Left lung (tissue), 14 donors: Measurements from ENCODE around the gene POLR2C. TPM values are rescaled to one million over a fixed set of nuclear protein-coding genes. Genes with fewer than 3 reads are reported as not detected.

ENCODE experiments used
- ATAC-seq: fragments of 200-7000 bp; cut with Tn5 transposase; one replicate; pipeline ENCODE4 v1.9.1; 2020; ENCODE audit warnings: moderate library complexity
- DNase-seq, 4 donors: peaks; one replicate each; pipeline ENCODE4 v3.0.0-alpha.2; 2013 to 2020
- H3K27ac ChIP-seq, 2 donors: fragments of 200-600 bp; sonication (generic) in 1 of 2; one replicate each; pipeline versions ENCODE4 v1.5.0 to v1.8.0; 2020 to 2021
- H3K27me3 ChIP-seq, 2 donors: fragments of 200-600 bp; sonication (generic) in 1 of 2; one replicate each; pipeline versions ENCODE4 v1.5.0 to v1.8.0; 2020 to 2021
- H3K36me3 ChIP-seq, 2 donors: fragments of 200-600 bp; sonication (generic) in 1 of 2; one replicate each; pipeline versions ENCODE4 v1.5.0 to v1.8.0; 2020 to 2021
- H3K4me1 ChIP-seq, 2 donors: fragments of 200-600 bp; one replicate each; pipeline ENCODE4 v1.8.0; 2021
- H3K4me3 ChIP-seq, 2 donors: fragments of 200-600 bp; sonication (generic) in 1 of 2; one replicate each; pipeline versions ENCODE4 v1.5.0 to v1.8.0; 2020 to 2021; ENCODE audit warnings: mild to moderate bottlenecking in 1 of 2
- H3K9me3 ChIP-seq, 2 donors: fragments of 200-600 bp; sonication (generic) in 1 of 2; one replicate each; pipeline versions ENCODE4 v1.5.0 to v1.8.0; 2020 to 2021
- intact Hi-C, 2 donors: fragments of 100-400 bp; cut with DNase I; formaldehyde crosslinking; loops; one replicate each; pipeline versions ENCODE4 v1.11.2 to v1.14.2; 2022
- long read RNA-seq, 12 donors: library from polyadenylated mRNA in 2 of 12; unstranded in 2 of 12; transcript quantifications; one replicate each; pipeline ENCODE4 v2.0.0 and lab custom pipeline, GENCODE V29; 2019 to 2026
- polyA plus RNA-seq, 6 donors: library from polyadenylated mRNA; unstranded; fragments of 120-200 nt; gene quantifications; one replicate each; pipeline ENCODE4 v1.2.1, GENCODE V29; 2013; ENCODE audit not compliant: insufficient read length in 6 of 6
- total RNA-seq, 2 donors: library from RNA; stranded (reverse); fragmentation: NEBNext Ultra II Directional; extraction: Animal tissue kit (Norgen Biotek cat#: 25700); gene quantifications; one replicate each; pipeline ENCODE4 v1.2.1, GENCODE V29; 2021
- TF ChIP-seq, protein P1 (sequence below), 2 donors: fragments of 200-600 bp; sonication (generic) in 1 of 2; IDR thresholded peaks; one replicate each; pipeline versions ENCODE4 v1.5.0 to v1.8.0; 2021; ENCODE audit warnings: antibody characterized with exemption in 2 of 2
- donor health status: DM: no; HTN: yes; CAD: no.
- donor health status: DM: no; HTN: no; CAD: no.

The POLR2C gene
- total RNA-seq (10 to 100 TPM; 76.5 to 85.2 TPM), polyA plus RNA-seq (10 to 100 TPM; 71.0 to 85.9 (median 81.9) TPM)
- long read RNA-seq, donor 1, transcript POLR2C-201 (9 exons, 2,057 nt): major isoform, 41 of 192 reads
- long read RNA-seq, donor 1, partial matches to known transcripts: 135 of 192 reads
- long read RNA-seq, donor 1, other reads (novel, unspliced or antisense): 13 of 192 reads
- long read RNA-seq, donor 2, transcript POLR2C-201 (9 exons, 2,057 nt): major isoform, 31 of 55 reads
- long read RNA-seq, donor 2, partial matches to known transcripts: 21 of 55 reads
- long read RNA-seq, donor 2, other reads (novel, unspliced or antisense): 0 of 55 reads
- long read RNA-seq, donor 3, transcript POLR2C-201 (9 exons, 2,057 nt): major isoform, 33 of 37 reads
- long read RNA-seq, donor 3, partial matches to known transcripts: 0 of 37 reads
- long read RNA-seq, donor 3, other reads (novel, unspliced or antisense): 0 of 37 reads
- long read RNA-seq, donor 4, transcript POLR2C-201 (9 exons, 2,057 nt): major isoform, 59 of 69 reads
- long read RNA-seq, donor 4, partial matches to known transcripts: 4 of 69 reads
- long read RNA-seq, donor 4, other reads (novel, unspliced or antisense): 5 of 69 reads
- long read RNA-seq, donor 5, transcript POLR2C-201 (9 exons, 2,057 nt): major isoform, 37 of 137 reads
- long read RNA-seq, donor 5, partial matches to known transcripts: 94 of 137 reads
- long read RNA-seq, donor 5, other reads (novel, unspliced or antisense): 6 of 137 reads
- long read RNA-seq, donor 6, transcript POLR2C-201 (9 exons, 2,057 nt): major isoform, 49 of 52 reads
- long read RNA-seq, donor 6, partial matches to known transcripts: 0 of 52 reads
- long read RNA-seq, donor 6, other reads (novel, unspliced or antisense): 0 of 52 reads
- long read RNA-seq, donor 7, transcript POLR2C-201 (9 exons, 2,057 nt): major isoform, 20 of 70 reads
- long read RNA-seq, donor 7, partial matches to known transcripts: 48 of 70 reads
- long read RNA-seq, donor 7, other reads (novel, unspliced or antisense): 0 of 70 reads
- long read RNA-seq, donor 8, transcript POLR2C-201 (9 exons, 2,057 nt): major isoform, 31 of 37 reads
- long read RNA-seq, donor 8, partial matches to known transcripts: 0 of 37 reads
- long read RNA-seq, donor 8, other reads (novel, unspliced or antisense): 0 of 37 reads
- long read RNA-seq, donor 9: 0 reads
- long read RNA-seq, donor 10, transcript POLR2C-201 (9 exons, 2,057 nt): major isoform, 120 of 130 reads
- long read RNA-seq, donor 10, partial matches to known transcripts: 1 of 130 reads
- long read RNA-seq, donor 10, other reads (novel, unspliced or antisense): 5 of 130 reads
- long read RNA-seq, donor 11: 0 reads
- long read RNA-seq, donor 12, transcript POLR2C-201 (9 exons, 2,057 nt): major isoform, 31 of 34 reads
- long read RNA-seq, donor 12, partial matches to known transcripts: 0 of 34 reads
- long read RNA-seq, donor 12, other reads (novel, unspliced or antisense): 0 of 34 reads

DNA sequence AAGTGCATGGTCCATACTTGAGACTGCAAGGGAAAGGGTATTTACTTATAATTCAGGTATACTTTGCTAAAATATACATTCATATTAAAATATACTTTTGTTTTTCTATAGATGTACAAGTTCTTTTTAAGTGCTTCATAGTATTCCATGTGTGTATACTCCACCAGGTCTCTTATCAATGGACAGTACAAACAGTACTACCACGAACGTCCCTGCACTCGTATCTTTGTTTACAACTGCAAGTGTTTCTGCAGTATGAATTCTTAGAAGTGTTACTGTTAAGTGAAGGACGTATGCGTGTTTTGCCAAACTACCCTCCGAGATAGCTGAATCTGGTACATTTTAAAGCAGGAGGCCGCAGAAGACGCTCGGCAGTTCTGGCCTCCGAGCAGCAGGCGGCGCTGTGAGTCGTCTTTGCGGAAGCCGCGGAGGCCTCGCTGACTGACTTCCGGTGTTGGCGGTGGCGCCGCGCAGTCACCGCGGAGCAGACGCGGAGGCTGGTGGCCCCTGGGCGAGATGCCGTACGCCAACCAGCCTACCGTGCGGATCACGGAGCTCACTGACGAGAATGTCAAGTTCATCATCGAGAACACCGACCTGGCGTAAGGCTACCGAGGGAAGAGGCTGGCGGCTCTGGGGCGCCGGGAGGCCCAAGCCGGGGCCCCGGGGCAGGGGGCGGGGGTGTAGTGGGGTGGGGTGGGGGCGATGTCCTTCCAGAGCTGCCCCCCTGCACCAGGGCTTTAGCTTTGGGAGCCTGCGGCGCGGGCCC lies at the start of gene POLR2C:
POLR2C (plus strand) TSS at position 471 of the 769 bp plus-strand sequence; CDS start at position 517, 46 bp downstream.
- H3K27me3 ChIP-seq: no peaks in the 10 kb centered on the region
- peaks cover 11 to 30% of the 10 kb centered on the region in 2 donors for H3K4me1 ChIP-seq
- peak; percentile 94 for ATAC-seq
- TF ChIP-seq, protein P1, sequence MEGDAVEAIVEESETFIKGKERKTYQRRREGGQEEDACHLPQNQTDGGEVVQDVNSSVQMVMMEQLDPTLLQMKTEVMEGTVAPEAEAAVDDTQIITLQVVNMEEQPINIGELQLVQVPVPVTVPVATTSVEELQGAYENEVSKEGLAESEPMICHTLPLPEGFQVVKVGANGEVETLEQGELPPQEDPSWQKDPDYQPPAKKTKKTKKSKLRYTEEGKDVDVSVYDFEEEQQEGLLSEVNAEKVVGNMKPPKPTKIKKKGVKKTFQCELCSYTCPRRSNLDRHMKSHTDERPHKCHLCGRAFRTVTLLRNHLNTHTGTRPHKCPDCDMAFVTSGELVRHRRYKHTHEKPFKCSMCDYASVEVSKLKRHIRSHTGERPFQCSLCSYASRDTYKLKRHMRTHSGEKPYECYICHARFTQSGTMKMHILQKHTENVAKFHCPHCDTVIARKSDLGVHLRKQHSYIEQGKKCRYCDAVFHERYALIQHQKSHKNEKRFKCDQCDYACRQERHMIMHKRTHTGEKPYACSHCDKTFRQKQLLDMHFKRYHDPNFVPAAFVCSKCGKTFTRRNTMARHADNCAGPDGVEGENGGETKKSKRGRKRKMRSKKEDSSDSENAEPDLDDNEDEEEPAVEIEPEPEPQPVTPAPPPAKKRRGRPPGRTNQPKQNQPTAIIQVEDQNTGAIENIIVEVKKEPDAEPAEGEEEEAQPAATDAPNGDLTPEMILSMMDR (IDR thresholded peaks at IDR 0.05): peak; percentile 93 to 99
- H3K4me3 ChIP-seq: peak within 1 kb of the TSS; percentile 94 to 96
- intact Hi-C loops: loop anchor here in 1 of 2 donors (5.0 kb wide), 1 partner anchor 55 kb away; no protein-coding TSS in a partner anchor
- no peaks in the 10 kb centered on the region for H3K9me3 ChIP-seq
- peaks cover 0 to 68% of the 10 kb centered on the region in 2 donors for H3K36me3 ChIP-seq
- H3K27ac ChIP-seq: peak within 1 kb of the TSS; percentile 71 to 86
- peak; percentile 77 to 98 (median 90) for DNase-seq

DNA sequence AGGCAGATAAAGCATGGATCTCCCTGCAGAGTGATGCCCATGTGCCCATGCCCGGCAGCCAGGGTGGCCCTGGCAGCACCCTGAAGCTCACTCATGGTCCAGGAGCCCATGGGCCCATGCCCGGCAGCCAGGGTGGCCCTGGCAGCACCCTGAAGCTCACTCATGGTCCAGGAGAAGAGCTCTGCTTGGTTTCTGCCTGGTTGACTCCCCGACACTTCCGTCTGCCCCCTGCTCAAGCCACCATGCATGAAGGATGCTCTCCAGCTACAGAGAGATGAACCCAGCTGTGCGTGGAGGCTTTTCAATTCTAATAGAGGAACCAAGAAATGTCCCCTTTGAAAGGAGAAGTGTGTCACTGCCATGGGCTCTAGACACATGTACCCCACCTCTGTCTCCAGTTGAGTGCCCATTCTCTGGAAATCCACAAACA lies 49.2 kb upstream of the POLR2C start:
- Histone ChIP-seq H3K4me1 (peaks cover 6 to 30% of the 10 kb centered on the region in 2 donors), H3K27ac (no peak overlapping the region), H3K27me3 (no peaks in the 10 kb centered on the region), H3K36me3 (no peaks in the 10 kb centered on the region), H3K4me3 (no peak overlapping the region), H3K9me3 (no peaks in the 10 kb centered on the region)
- ATAC-seq (no peak), DNase-seq (no peak)
- TF ChIP-seq, protein P1 (IDR thresholded peaks at IDR 0.05): no peak
- intact Hi-C loops: loop anchor here in 1 of 2 donors (10.0 kb wide), 1 partner anchor 109 kb away; no protein-coding TSS in a partner anchor

DNA sequence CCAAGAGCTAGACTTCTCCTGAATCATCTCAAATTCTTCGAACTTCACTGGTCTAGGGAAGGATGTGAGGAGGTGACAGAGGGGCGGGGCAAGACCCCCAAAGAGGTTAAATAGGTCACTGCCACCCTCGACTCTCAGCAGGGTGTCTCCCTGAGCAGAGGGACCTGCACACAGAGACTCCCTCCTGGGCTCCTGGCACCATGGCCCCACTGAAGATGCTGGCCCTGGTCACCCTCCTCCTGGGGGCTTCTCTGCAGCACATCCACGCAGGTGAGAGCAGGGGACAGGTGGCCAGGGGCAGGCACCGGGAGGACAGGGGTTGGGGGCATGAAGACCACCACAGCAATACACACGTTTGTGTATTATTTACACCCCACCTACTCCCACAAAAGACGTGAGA lies 48.7 kb upstream of the POLR2C start:
- TF ChIP-seq, protein P1 (IDR thresholded peaks at IDR 0.05): no peak
- peaks cover 6 to 34% of the 10 kb centered on the region in 2 donors for H3K4me1 ChIP-seq

DNA sequence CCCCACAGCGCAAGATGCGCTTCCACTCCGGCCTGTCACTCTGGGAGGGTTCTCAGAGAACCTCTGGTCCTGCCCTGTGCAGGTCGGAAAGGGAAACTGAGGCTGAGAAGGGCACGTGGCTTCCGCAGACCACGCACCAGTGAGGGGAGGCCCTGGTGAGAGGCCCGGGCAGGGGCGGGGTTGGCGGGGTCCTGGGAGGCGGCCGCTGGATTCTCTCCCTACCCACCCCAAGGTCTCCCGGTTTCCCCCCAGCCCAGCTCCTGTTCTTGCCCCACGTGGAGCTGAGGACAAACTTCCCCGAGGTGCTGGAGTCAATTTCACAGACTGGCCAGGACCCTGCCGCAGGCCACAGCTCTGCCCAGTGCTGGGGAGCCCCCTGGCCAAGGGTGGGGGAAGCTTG lies 46.4 kb upstream of the POLR2C start:
- Histone ChIP-seq H3K27me3 (no peaks in the 10 kb centered on the region), H3K27ac (no peak overlapping the region), H3K9me3 (no peaks in the 10 kb centered on the region), H3K4me3 (no peak overlapping the region), H3K36me3 (no peaks in the 10 kb centered on the region), H3K4me1 (peaks cover 6 to 32% of the 10 kb centered on the region in 2 donors)
- DNase-seq: no peak
- intact Hi-C loops: loop anchor here (2.0 to 10.0 kb wide), 2 partner anchors 111 to 113 kb away; no protein-coding TSS in a partner anchor
- TF ChIP-seq, protein P1 (IDR thresholded peaks at IDR 0.05): no peak
- no peak for ATAC-seq

More for the DNA sequence above, 48.7 kb upstream of the POLR2C start:
- no peaks in the 10 kb centered on the region for H3K9me3 ChIP-seq
- DNase-seq (no peak), ATAC-seq (no peak)
- intact Hi-C loops: loop anchor here in 1 of 2 donors (10.0 kb wide), 1 partner anchor 109 kb away; no protein-coding TSS in a partner anchor
- H3K4me3 ChIP-seq: no peak overlapping the region
- H3K36me3 ChIP-seq: no peaks in the 10 kb centered on the region
- H3K27ac ChIP-seq: no peak overlapping the region
- no peaks in the 10 kb centered on the region for H3K27me3 ChIP-seq
